LNCAP (cell line): ENCODE measurements around the gene PHLDB1.

ENCODE experiments used
- CTCF ChIP-seq: fragments of 450-650 bp; IDR thresholded peaks from 2 replicates; pipeline ENCODE4 v1.5.1; 2017; ENCODE audit warnings: mild to moderate bottlenecking

PHLDB1 gene

GRCh38 chr11:118625036-118625690, 17.7 kb downstream of the PHLDB1 start:
- TF ChIP-seq CTCF = no peak

GRCh38 chr11:118625976-118626375, 18.6 kb downstream of the PHLDB1 start:
- TF ChIP-seq CTCF = no peak

- no peak for TF ChIP-seq CTCF
Observed at GRCh38 chr11:118627566-118627965, 20.2 kb downstream of the PHLDB1 start.

GRCh38 chr11:118628031-118628430, 20.6 kb downstream of the PHLDB1 start:
- no peak for TF ChIP-seq CTCF

DNA sequence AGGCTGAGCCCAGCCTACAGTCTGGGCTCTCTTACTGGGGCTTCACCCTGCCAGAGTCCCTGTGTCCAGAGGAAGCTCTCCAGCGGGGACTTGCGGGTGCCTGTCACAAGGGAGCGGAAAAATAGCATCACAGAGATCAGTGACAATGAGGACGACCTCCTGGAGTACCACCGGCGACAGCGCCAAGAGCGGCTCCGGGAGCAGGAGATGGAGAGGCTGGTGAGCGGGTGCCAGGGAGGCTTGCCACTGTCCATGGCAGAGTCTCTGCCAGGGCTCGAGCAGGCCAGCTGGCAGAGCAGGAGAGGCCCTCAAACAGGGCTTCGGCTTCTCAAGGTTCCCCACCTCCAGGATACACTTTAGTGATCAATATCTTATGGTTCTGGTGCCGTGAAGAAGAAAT, 21.0 kb downstream of the PHLDB1 start:
- no peak for TF ChIP-seq CTCF

GRCh38 chr11:118628861-118629549, 21.6 kb downstream of the PHLDB1 start:
- TF ChIP-seq CTCF = no peak

DNA sequence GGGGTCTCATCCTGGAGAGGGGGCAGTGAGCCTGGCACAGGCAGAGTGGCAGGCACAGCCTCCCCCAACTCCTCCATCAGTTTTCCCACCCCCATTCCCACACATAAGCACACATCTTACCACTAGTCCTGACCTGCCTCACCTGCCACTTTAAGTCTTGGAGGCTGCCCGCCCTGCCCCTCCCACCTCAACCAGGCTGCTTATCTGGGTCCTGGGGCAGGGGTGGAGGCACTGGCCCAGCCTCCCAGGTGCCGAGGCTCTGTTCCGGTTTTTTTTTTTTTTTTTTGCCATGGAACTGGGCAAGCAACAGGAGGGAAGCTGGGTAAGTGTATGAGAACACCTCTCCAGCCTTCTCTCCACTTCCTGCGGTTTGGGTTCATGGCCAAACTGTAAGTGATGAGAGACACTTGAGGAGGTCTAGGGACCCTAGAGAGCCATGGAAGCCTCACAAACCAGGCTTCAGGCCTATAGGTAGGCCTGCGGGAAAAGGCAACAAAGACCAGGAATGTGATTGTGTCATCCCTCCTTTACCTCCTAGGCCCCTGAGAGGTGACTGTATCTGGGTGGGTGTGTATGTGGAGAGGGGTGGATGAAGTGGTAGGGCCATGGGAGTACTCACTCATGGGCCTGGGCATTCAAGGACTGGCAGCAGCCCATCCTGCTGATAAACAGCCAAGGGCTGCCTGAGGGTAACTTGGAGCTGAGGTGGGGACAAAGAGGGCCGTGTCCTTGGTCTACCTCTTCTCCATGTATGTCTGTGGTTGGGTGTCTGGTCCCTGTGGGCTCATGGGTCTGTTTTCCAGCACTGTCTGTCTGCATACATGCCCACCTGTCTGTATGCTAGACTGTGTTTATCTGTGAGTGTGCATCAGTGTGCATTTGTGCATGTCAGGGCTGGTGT, 22.6 kb downstream of the PHLDB1 start:
- no peak for TF ChIP-seq CTCF
